HG02840 (cell line): ENCODE measurements around the gene CSTA.

Source experiments
- ATAC-seq: cut with Tn5 transposase; IDR thresholded peaks from one replicate; pipeline ENCODE4 v1.9.1; 2021; ENCODE audit warnings: mild to moderate bottlenecking, moderate library complexity, moderate number of reproducible peaks; ENCODE audit not compliant: unreplicated experiment, low FRiP score

The CSTA gene

GRCh38 chr3:122366379-122366749 is 41.3 kb downstream of the CSTA start:
- no peak for ATAC-seq

GRCh38 chr3:122374034-122374433 is 49.0 kb downstream of the CSTA start:
- ATAC-seq, result no peak

GRCh38 chr3:122377975-122378374 is 52.9 kb downstream of the CSTA start:
- ATAC-seq, result no peak

GRCh38 chr3:122382888-122383666 is 58.0 kb downstream of the CSTA start, which contains the start of gene MIX23:
Gene MIX23 (minus strand): TSS chr3:122383231. CDS start chr3:122383224, 7 bp downstream.
- peak; percentile 40 for ATAC-seq

- ATAC-seq, result peak; percentile 87
These were observed 59.0 kb downstream of the CSTA start, which contains the start of gene FAM162A for GRCh38 chr3:122383771-122384697. Gene FAM162A (plus strand): TSS chr3:122384182. CDS start chr3:122384266, 84 bp downstream.

- no peak for ATAC-seq
These were observed 62.7 kb downstream of the CSTA start for GRCh38 chr3:122387709-122388108.

GRCh38 chr3:122389197-122389596 is 64.1 kb downstream of the CSTA start:
- ATAC-seq, result no peak

GRCh38 chr3:122389892-122390291 is 64.8 kb downstream of the CSTA start:
- ATAC-seq, result no peak

- ATAC-seq, result no peak
These were observed 65.6 kb downstream of the CSTA start for GRCh38 chr3:122390665-122391064.
